ENCODE data around the gene HOXD10. TPM values are rescaled to one million over a fixed set of nuclear protein-coding genes. Genes with fewer than 3 reads are reported as not detected.

The HOXD10 gene
- total and polyA plus RNA-seq, 7 donors = 0.03 to 0.04 TPM; not detected in 5

DNA sequence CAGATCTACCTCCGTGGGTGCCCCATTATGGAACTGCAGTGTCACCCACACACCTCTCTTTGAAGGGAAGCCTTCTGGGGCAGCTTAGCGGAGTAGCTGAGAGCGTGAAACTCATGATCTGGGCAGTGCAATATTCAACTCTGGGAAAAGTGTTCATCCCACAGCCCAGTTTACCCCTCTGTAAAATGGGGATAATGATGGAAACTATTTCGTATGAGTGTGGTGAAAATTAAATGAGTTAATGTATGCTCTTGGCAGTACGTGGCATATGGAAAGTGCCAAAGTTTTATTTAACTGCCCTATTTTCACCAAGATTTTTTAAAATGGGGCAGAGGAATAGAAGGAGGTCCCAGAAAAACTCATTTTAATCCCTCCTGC lies 44.3 kb upstream of the HOXD10 start:
- DNase-seq = no peak
- Histone ChIP-seq H3K9me3 (no peaks in the 10 kb centered on the region), H3K4me3 (no peak overlapping the region), H3K27ac (no peak overlapping the region), H3K27me3 (ENCODE audit: insufficient read depth in 3 of 3, low read length in 2 of 3) (peaks cover 8 to 100% (median 46%) of the 10 kb centered on the region in 3 donors), H3K4me1 (peaks cover 11% of the 10 kb centered on the region), H3K36me3 (ENCODE audit: insufficient read depth in 1 of 2, low read depth in 1 of 2) (no peaks in the 10 kb centered on the region)
- intact Hi-C loops (cut with DNase I) = no loop called here
- TF ChIP-seq, protein P1, sequence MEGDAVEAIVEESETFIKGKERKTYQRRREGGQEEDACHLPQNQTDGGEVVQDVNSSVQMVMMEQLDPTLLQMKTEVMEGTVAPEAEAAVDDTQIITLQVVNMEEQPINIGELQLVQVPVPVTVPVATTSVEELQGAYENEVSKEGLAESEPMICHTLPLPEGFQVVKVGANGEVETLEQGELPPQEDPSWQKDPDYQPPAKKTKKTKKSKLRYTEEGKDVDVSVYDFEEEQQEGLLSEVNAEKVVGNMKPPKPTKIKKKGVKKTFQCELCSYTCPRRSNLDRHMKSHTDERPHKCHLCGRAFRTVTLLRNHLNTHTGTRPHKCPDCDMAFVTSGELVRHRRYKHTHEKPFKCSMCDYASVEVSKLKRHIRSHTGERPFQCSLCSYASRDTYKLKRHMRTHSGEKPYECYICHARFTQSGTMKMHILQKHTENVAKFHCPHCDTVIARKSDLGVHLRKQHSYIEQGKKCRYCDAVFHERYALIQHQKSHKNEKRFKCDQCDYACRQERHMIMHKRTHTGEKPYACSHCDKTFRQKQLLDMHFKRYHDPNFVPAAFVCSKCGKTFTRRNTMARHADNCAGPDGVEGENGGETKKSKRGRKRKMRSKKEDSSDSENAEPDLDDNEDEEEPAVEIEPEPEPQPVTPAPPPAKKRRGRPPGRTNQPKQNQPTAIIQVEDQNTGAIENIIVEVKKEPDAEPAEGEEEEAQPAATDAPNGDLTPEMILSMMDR (IDR thresholded peaks at IDR 0.05) = no peak
- no peak for ATAC-seq
- WGBS, 3 donors = 47 to 61% (median 49%) methylated on average over 5 of the region's 5 CpGs

DNA sequence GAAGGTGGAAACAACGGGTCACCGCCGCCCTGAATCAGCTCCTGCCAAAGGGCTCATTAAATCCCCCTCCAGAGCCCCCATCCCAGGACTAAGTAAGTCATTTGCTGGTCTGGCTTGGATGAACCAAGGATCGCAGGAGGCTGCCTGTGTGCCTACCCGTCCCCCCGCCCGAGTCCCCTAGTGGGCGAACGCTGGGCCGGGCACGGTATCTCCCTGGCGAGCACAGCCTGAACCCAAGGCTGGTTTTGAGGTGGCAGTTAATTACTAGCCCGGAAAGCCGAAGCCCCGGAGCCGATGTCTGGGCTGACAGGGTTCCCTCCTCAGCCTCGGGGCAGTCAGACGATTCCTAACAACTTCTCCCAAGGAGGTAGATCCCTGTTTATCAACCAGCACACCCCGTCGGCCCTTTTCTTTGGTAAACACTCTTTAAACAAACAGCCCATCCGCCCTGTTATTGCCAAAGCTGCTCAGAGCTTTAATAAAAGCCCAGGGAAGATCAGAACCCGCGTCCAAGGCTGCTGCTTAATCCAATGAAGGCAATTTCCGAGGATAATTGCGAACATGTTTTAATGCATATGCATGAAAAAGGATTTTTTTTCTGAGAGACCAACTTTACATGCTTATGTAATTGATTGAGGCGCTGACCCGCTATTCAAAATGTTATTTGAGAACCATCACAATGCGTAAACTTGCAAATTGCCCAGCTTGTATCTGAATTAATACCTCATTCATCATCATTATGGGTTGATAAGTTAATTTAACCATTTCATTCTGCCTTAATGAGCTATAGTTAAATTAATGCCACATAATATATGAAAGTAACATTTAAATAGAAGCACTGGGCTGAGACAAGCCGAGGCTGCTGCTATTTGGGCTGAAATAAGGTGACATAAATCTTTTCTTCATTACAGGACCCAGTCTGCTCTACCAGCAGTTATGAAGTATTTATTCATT lies 43.4 kb upstream of the HOXD10 start:
- Histone ChIP-seq H3K36me3 (ENCODE audit: insufficient read depth in 1 of 2, low read depth in 1 of 2) (no peaks in the 10 kb centered on the region), H3K4me3 (no peak overlapping the region), H3K9me3 (no peaks in the 10 kb centered on the region), H3K4me1 (peaks cover 4% of the 10 kb centered on the region), H3K27me3 (ENCODE audit: insufficient read depth in 3 of 3, low read length in 2 of 3) (peaks cover 9 to 100% (median 38%) of the 10 kb centered on the region in 3 donors), H3K27ac (no peak overlapping the region)
- intact Hi-C loops (cut with DNase I) = no loop called here
- ATAC-seq = peak in 1 of 4 donors; percentile 49
- WGBS, 3 donors = 8 to 11% (median 10%) methylated on average over 29 of the region's 29 CpGs
- TF ChIP-seq, protein P1 (IDR thresholded peaks at IDR 0.05) = no peak
- no peak for DNase-seq

DNA sequence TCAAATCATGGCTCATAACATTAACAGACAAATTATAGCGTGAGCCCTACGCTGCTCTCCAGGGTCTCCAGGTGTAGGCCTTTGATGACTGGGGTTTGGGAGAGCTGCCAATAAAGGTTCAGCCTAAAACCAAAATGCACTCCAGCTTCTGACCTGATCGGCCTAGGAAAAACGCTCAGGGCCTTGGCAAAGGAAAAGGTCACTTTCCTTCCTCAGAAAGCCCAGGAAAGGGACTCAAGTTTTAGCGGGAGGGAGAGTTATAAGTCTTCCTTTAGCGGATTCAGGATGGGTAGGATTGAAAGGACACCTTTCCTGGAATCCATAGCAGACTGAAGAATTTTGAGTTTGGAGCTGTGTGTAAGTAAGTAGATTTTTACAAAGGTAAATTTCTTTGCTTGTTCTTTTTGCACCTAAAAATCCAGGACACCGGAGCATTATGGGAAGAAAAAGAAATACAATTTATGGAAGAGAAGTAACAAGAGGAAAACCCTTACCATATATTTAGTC lies 41.6 kb upstream of the HOXD10 start:
- Histone ChIP-seq H3K4me3 (no peak overlapping the region), H3K36me3 (ENCODE audit: insufficient read depth in 1 of 2, low read depth in 1 of 2) (no peaks in the 10 kb centered on the region), H3K27ac (no peak overlapping the region), H3K27me3 (ENCODE audit: insufficient read depth in 3 of 3, low read length in 2 of 3) (peaks cover 14 to 100% (median 42%) of the 10 kb centered on the region in 3 donors), H3K9me3 (no peaks in the 10 kb centered on the region), H3K4me1 (peaks cover 6% of the 10 kb centered on the region)
- no peak for ATAC-seq
- TF ChIP-seq, protein P1 (IDR thresholded peaks at IDR 0.05) = no peak
- 37 to 47% (median 46%) methylated on average over 7 of the region's 7 CpGs for WGBS, 3 donors
- intact Hi-C loops (cut with DNase I) = loop anchor here in 1 of 2 donors (5.0 kb wide), 1 partner anchor 37 kb away; no protein-coding TSS in a partner anchor
- no peak for DNase-seq

DNA sequence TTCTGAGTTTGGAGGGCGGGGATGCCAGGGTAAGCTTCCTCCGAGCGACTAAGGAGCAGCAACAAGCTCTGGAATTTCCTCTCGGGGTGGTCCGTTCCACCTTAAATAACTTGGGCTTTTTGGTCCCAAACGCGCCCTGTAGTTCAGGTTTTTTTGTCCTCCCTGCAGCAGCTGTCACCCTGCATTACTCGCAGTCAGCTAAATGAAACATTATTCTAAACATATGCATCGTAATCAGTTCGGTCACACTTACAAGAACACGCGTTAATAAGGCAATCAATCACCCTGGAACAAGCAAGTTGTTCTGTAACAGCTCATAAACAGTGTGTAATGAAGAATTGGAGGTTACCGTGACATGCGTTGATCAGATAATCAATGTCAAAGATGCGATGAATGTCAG lies 41.1 kb upstream of the HOXD10 start:
- WGBS, 3 donors = 11 to 15% (median 13%) methylated on average over 15 of the region's 15 CpGs
- DNase-seq = no peak
- Histone ChIP-seq H3K4me3 (no peak overlapping the region), H3K27ac (no peak overlapping the region), H3K4me1 (peaks cover 8% of the 10 kb centered on the region), H3K27me3 (ENCODE audit: insufficient read depth in 3 of 3, low read length in 2 of 3) (peaks cover 14 to 98% (median 42%) of the 10 kb centered on the region in 3 donors), H3K36me3 (ENCODE audit: insufficient read depth in 1 of 2, low read depth in 1 of 2) (no peaks in the 10 kb centered on the region), H3K9me3 (no peaks in the 10 kb centered on the region)
- no peak for ATAC-seq
- intact Hi-C loops (cut with DNase I) = loop anchor here in 1 of 2 donors (5.0 kb wide), 1 partner anchor 37 kb away; no protein-coding TSS in a partner anchor
- TF ChIP-seq, protein P1 (IDR thresholded peaks at IDR 0.05) = no peak

Measured in psoas muscle (tissue), 8 donors.